SK-N-MC (cell line): Measurements from ENCODE around the gene XCR1.

Source experiments
- EZH2 ChIP-seq: fragments of 200-600 bp; sonication (generic); IDR thresholded peaks from one replicate; pipeline ENCODE4 v1.6.1; 2017; ENCODE audit warnings: antibody characterized with exemption
- POLR2AphosphoS5 ChIP-seq: IDR thresholded peaks from 2 replicates; pipeline ENCODE4 v1.6.1; 2012; ENCODE audit warnings: mild to moderate bottlenecking, low read depth, low read length, borderline replicate concordance

DNA sequence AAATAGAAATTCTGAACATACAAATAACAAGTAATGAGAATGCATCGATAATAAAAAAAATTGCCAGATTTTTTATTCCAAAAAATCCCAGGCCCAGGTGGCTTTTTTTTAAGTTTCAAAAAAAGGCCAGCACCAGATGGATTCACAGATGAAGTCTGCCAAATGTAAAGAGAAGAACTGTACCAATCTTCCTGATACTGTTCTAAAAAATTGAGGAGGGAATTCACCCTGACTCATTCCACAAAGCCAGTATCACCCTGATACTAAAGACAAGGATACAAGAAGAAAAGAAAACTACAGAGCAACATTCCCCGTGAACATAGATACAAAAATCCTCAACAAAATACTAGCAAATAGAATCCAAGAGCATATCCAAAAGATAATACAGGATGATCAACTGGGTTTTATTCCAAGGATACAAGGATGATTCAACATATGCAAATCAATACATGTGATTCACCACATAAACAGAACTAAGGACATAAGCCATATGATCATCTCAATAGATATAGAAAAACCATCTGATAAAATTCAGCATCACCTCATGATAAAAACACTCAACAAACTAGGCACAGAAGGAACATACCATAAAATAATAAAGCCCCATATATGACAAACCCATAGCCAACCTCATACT, 44.1 kb upstream of the XCR1 start:
- TF ChIP-seq EZH2 (no peak), POLR2AphosphoS5 (no peak)
